Femur (tissue), 1 donor: Measurements from ENCODE around the gene MTHFD1L.
"Not testable (repeated sequence)": the region's sequence is repeated elsewhere in the genome, so short reads cannot be mapped to it uniquely, and the experiment has no call there.

Experiments used
- DNase-seq: peaks from one replicate; pipeline ENCODE4 v3.0.0-alpha.2; 2017

MTHFD1L gene

GRCh38 chr6:150865406-150866146 is at the start of gene MTHFD1L:
MTHFD1L (plus strand) TSS chr6:150865702; CDS start chr6:150865823, 121 bp downstream.
- peak; percentile 86 for DNase-seq

- not testable (repeated sequence) for DNase-seq
Measured at GRCh38 chr6:150816554-150816953, 48.9 kb upstream of the MTHFD1L start.

GRCh38 chr6:150822932-150823331 is 42.6 kb upstream of the MTHFD1L start:
- no peak for DNase-seq

- DNase-seq = no peak
Measured at GRCh38 chr6:150826788-150827187, 38.7 kb upstream of the MTHFD1L start.

GRCh38 chr6:150828107-150828506 is 37.4 kb upstream of the MTHFD1L start:
- DNase-seq = not testable (repeated sequence)

- DNase-seq = peak; percentile 37
Measured at GRCh38 chr6:150830439-150831165, 34.9 kb upstream of the MTHFD1L start.

- no peak for DNase-seq
Measured at GRCh38 chr6:150831577-150831976, 33.9 kb upstream of the MTHFD1L start.

GRCh38 chr6:150835620-150836019 is 29.9 kb upstream of the MTHFD1L start:
- no peak for DNase-seq

GRCh38 chr6:150840185-150840584 is 25.3 kb upstream of the MTHFD1L start:
- no peak for DNase-seq

DNA sequence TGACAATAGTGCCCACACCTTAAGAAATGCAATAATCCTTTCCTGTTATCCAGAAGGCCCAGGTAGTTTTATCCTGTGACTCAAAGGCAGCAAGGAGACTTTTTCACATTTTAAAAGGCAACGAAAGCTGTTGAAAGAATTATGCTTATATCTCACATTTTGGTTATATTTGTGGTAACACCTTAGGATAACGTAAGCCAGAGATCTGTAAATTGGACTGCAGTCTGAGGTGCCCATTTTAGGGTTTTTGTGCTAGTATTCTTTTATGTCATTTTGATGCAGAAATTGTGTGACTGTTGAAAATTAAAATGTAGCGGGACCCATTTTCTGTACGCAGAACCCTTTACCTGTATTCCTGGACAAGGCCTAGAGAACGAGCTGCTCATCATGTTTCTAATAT is 24.3 kb upstream of the MTHFD1L start:
- no peak for DNase-seq

- DNase-seq = no peak
Measured at GRCh38 chr6:150841697-150842096, 23.8 kb upstream of the MTHFD1L start.

GRCh38 chr6:150844371-150844770 is 21.1 kb upstream of the MTHFD1L start:
- DNase-seq = no peak

GRCh38 chr6:150846641-150847040 is 18.9 kb upstream of the MTHFD1L start:
- DNase-seq = no peak

DNA sequence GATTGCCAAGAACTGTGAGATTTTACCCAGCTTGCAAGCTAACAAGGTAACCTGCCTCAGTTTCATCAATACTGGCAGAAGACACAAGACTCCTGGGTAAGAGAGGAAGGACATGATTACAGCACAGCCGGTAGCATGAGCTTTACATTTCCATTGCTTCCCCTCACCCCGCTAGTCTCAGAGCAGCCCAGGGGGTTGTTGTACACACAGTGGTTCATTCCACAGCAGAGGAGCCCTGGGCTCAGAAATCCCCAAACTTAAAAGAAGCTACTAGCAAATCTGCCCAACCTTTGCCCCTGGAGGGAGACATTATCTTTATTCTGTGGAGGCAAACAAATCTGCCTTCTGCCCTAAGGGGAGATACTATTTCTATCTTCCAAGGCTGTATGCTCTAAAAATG is 17.1 kb upstream of the MTHFD1L start:
- no peak for DNase-seq

DNA sequence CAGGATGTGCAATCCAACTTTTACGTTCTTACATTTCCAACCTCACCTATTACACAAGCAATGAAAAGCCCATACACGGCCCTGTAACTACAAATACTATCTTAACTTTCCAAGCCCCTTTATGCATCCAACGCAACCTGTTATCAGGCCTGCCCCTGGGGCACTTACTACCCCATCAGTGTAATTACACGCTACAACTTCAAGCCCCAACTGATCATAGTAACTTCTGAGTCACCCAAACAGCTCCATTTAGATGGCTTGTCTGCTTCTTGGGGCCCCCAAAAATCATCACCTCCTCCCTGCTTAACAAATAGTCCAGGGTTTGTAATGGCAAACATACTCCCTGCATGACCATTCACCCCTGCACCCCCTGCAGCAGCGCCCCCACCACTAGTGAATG is 11.1 kb upstream of the MTHFD1L start:
- DNase-seq = not testable (repeated sequence)

DNA sequence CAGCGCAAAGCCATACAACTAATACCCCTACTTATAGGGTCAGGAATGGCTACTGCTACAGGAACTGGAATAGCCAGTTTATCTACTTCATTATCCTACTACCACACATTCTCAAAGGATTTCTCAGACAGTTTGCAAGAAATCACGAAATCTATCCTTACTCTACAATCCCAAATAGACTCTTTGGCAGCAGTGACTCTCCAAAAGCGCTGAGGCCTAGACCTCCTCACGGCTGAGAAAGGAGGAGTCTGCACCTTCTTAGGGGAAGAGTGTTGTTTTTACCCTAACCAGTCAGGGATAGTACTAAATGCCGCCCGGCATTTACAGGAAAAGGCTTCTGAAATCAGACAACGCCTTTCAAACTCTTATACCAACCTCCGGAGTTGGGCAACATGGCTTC is 10.3 kb upstream of the MTHFD1L start:
- DNase-seq = not testable (repeated sequence)

DNA sequence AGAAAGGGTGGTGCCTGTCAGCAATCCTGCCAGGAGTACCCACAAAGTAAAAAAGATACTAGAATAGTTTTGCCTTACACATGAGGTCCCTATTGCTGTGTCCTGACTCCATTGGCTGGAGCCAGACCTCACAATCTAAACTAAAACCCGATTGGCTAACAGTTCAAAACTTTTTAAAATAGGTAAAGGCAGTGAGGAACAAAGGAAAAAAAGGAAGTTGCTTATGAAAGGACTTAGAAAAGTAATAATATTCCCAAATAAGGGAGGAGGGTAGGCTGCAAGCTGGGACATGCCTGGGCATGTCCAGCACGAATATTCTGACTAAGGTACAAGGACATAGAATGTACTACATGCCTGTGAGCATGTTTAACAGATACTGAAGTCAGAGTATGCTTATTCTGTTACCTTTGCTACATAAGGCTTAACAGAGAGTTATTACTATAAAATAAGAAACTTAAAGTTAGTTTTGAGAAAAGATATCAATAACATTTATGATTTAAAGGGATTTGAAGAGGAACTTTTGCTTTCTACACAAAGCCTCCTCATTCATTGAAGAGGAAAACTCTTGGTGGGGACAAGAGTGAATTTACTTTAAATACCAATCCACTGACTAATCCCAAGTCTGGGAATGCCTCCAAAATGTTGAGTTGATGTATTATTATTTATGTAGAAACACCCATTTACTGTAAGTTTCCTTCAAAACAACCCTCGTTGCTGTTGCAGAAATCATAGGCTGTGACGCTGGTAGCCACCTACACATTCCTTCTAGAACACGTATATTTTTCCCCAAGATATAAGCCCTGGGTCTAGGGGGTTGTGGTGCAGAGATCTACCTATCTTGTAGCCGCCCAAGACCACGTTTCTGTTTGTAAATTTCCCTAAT is 8.2 kb upstream of the MTHFD1L start:
- DNase-seq = peak; percentile 72

DNA sequence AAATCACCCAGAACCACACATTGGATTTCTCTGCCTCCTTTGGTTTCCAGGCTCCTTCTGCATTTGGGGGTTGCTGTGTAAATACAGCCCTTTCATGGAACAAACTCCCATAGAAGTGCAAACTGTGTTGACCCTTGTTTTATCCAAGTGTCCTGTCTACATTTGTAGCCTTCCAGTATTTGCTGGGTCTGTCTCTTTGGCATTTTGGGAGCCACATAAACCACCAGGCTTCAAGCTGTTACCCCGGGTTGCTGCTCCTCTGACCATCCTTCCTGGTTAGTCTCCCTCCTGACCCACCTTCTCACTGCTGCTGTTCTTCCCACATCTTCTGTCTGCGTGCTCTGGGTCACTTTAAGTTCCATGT is 7.6 kb upstream of the MTHFD1L start:
- DNase-seq = no peak

DNA sequence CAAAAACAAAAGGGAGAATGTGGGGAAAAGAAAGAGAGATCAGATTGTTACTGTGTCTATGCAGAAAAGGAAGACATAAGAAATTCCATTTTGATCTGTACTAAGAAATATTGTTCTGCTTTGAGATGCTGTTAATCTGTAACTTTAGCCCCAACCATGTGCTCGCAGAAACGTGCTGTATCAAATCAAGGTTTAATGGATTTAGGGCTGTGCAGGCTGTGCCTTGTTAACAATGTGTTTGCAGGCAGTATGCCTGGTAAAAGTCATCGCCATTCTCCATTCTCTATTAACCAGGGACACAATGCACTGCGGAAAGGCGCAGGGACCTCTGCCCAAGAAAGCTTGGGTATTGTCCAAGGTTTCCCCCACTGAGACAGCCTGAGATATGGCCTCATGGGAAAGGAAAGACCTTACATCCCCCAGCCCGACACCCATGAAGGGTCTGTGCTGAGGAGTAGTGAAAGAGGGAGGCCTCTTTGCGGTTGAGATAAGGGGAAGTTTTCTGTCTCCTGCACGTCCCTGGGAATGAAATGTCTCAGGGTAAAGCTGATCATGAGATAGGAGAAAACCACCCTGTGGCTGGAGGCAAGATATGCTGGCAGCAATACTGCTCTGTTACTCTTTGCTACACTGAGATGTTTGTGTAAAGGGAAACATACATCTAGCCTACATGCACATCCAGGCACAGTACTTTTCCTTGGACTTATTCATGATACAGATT is 3.9 kb upstream of the MTHFD1L start:
- not testable (repeated sequence) for DNase-seq

DNA sequence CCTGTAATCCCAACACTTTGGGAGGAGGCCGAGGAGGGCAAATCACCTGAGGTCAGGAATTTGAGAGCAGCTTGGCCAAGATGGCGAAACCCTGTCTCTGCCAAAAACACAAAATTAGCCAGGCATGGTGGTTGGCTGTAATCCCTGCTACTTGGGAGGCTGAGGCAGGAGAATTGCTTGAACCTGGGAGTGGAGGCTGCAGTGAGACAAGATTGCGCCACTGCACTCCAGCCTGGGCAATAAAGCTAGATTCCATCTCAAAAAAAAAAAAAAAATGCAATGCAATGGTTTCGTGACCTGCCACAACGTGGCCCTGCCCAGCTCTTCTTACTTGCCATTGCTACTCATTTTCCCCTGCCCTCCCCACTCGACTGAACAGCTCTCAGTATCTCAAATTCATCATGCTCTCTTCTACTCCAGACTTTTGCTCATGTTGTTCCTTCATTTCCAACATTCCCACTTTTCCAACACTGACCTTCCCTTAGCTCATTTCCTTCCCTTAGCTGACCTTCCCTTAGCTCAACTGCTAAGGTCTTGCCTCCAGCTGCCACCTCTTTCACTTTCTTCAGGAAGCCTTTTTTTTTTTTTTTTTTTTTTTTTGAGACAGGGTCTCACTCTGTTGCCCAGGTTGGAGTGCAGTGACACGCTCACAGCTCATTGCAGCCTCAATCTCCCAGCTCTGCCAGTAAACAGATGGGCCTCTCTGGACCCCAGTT is 2.1 kb upstream of the MTHFD1L start:
- no peak for DNase-seq

DNA sequence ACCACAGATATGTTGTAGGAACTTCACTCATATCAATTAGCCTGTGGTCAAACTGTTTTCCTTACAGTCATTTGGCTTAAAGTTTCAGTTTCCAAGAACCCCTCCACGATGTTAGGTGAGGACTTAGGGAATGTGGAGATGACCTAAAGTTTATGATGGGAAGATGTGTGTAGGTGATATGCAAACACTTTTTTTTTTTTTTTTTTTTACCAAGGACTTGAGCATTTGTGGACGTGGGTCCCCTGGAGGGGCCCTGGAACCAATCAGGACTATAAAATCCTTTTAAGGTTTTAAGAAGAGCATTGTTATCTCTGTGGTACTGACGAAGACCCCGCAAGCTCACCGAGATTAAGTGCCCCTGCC is 478 bp upstream of the MTHFD1L start:
- no peak for DNase-seq
